ENCODE measurements around the gene EDDM3A. TPM values are rescaled to one million over a fixed set of nuclear protein-coding genes. Genes with fewer than 3 reads are reported as not detected.

The EDDM3A gene
- total and polyA plus RNA-seq, 2 of the 13 experiments (the other 11 are each of a cell fraction or from before 2014, with no cell fraction given) = not detected

DNA sequence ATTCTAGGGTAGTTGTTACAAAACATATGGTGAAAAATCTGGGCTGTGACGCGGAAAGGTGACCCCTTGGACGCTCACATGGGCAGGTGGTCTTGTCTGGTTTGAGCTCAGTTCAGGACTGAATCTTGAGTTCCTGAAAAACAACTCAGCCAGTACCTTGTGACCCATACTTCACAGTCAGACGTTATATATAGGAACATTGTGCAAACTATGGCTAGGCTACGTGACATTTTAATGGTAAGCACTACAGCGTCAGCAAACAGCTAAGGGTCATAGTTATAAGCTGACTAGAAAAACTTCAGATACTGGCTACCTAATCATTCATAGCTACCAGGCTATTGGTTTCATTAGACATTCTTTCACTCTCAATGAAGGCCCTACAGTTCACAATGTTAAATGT, 14.8 kb upstream of the EDDM3A start:
- in situ Hi-C loops (cut with HindIII; ENCODE audit: extremely low pct_ligation_motif_present, low pct_unique_long_range_greater_than_20kb) = no loop called here
- no peaks in the 10 kb centered on the region; a peak in 1 of 5 replicates for H3K27me3 ChIP-seq (ENCODE audit: control insufficient read depth in 1 of 2, insufficient read depth in 2 of 2, low read length in 2 of 2)
- intact Hi-C loops (cut with micrococcal nuclease; ENCODE audit: unreplicated experiment) = no loop called here
- WGBS (ENCODE audit: low lambda C conversion rate) = 54% methylated on average over 6 of the region's 6 CpGs
- no peaks in the 10 kb centered on the region for H3K9me3 ChIP-seq (ENCODE audit: low read length)
- no peak for ATAC-seq
- ChIA-PET POLR2A (no interaction called here), CTCF (ENCODE audit: low intra/inter-chr PET ratio, low total read pairs) (no interaction called here)
- no peak for DNase-seq (ENCODE audit: low spot score)
- H3K4me3 ChIP-seq (replicated peaks in 1 of 3; ENCODE audit: insufficient read depth in 1 of 3, low read depth in 2 of 3, low read length in 3 of 3) = no peak overlapping the region
- TF ChIP-seq, protein P1, sequence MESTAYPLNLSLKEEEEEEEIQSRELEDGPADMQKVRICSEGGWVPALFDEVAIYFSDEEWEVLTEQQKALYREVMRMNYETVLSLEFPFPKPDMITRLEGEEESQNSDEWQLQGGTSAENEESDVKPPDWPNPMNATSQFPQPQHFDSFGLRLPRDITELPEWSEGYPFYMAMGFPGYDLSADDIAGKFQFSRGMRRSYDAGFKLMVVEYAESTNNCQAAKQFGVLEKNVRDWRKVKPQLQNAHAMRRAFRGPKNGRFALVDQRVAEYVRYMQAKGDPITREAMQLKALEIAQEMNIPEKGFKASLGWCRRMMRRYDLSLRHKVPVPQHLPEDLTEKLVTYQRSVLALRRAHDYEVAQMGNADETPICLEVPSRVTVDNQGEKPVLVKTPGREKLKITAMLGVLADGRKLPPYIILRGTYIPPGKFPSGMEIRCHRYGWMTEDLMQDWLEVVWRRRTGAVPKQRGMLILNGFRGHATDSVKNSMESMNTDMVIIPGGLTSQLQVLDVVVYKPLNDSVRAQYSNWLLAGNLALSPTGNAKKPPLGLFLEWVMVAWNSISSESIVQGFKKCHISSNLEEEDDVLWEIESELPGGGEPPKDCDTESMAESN (CRISPR knock-in tag; conservative IDR thresholded peaks at IDR 0.05) = no peak
- TF ChIP-seq ARHGAP35 (CRISPR knock-in tag; IDR thresholded peaks at IDR 0.05; ENCODE audit: borderline replicate concordance) (no peak), TRIM24 (CRISPR knock-in tag; IDR thresholded peaks at IDR 0.05) (no peak), SP140L (CRISPR knock-in tag; IDR thresholded peaks at IDR 0.05; ENCODE audit: borderline replicate concordance) (no peak), PPARG (CRISPR knock-in tag; conservative IDR thresholded peaks at IDR 0.05) (no peak), ZNF512B (CRISPR knock-in tag; IDR thresholded peaks at IDR 0.05; ENCODE audit: borderline replicate concordance) (no peak), ZBTB2 (CRISPR knock-in tag; IDR thresholded peaks at IDR 0.05; ENCODE audit: low read depth) (no peak), ZNF33B (CRISPR knock-in tag; IDR thresholded peaks at IDR 0.05) (no peak), ZBTB42 (CRISPR knock-in tag; IDR thresholded peaks at IDR 0.05) (no peak), SETDB1 (CRISPR knock-in tag; IDR thresholded peaks at IDR 0.05; ENCODE audit: borderline replicate concordance) (no peak), NR2F2 (IDR thresholded peaks at IDR 0.05; ENCODE audit: borderline replicate concordance, low read depth) (no peak)
- TF ChIP-seq, protein P2, sequence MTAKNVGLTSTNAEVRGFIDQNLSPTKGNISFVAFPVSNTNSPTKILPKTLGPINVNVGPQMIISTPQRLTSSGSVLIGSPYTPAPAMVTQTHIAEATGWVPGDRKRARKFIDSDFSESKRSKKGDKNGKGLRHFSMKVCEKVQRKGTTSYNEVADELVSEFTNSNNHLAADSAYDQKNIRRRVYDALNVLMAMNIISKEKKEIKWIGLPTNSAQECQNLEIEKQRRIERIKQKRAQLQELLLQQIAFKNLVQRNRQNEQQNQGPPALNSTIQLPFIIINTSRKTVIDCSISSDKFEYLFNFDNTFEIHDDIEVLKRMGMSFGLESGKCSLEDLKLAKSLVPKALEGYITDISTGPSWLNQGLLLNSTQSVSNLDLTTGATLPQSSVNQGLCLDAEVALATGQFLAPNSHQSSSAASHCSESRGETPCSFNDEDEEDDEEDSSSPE (CRISPR knock-in tag; IDR thresholded peaks at IDR 0.05) = no peak
- H3K27ac ChIP-seq (ENCODE audit: extremely low read length, insufficient read depth, low read length) = no peak overlapping the region
- no peak overlapping the region for H3K4me2 ChIP-seq (ENCODE audit: low read depth, low read length)
- no peaks in the 10 kb centered on the region for H3K36me3 ChIP-seq (replicated peaks in 1 of 2; ENCODE audit: control insufficient read depth in 1 of 2, insufficient read depth in 2 of 2, low read length in 2 of 2)
- FAIRE-seq = peak; percentile 21
- no TSS peak for BruUV-seq (replicated peaks)
- no peaks in the 10 kb centered on the region for H3K4me1 ChIP-seq (ENCODE audit: insufficient read depth, low read length)
- no peaks in the 10 kb centered on the region for H4K20me1 ChIP-seq (ENCODE audit: insufficient read depth, low read length)
- H3K79me2 ChIP-seq (ENCODE audit: insufficient read depth, low read length) = no peaks in the 10 kb centered on the region
- no peak overlapping the region for H2AFZ ChIP-seq (ENCODE audit: low read length)
- H3K9ac ChIP-seq (ENCODE audit: insufficient read depth, low read depth, low read length) = no peak overlapping the region
